Upper lobe of left lung (tissue), 4 donors: ENCODE data around the gene RNF213.

Source experiments
- CTCF ChIP-seq, 6 experiments: fragments of 450-650 bp in 4 of 6; fragments of 200-600 bp in 2 of 6; sonication (generic) in 2 of 6; IDR thresholded peaks; one replicate each; pipeline ENCODE4 v1.5.1; 2016 to 2019; ENCODE audit warnings: antibody characterized with exemption in 6 of 6
- EP300 ChIP-seq, 4 donors: sonication (generic); formaldehyde crosslinking; IDR thresholded peaks; one replicate each; pipeline ENCODE4 v1.5.1; 2017; ENCODE audit warnings: antibody characterized with exemption in 4 of 4, control low read depth in 2 of 4
- POLR2A ChIP-seq, 4 donors: fragments of 450-650 bp; IDR thresholded peaks; one replicate each; pipeline ENCODE4 v1.5.1; 2016 to 2017; ENCODE audit warnings: antibody characterized with exemption in 4 of 4, mild to moderate bottlenecking in 2 of 4

GRCh38 chr17:80295146-80295545, 34.5 kb downstream of the RNF213 start:
- TF ChIP-seq POLR2A (IDR thresholded peaks at IDR 0.05) = no peak
- no peak for TF ChIP-seq CTCF (IDR thresholded peaks at IDR 0.05)
- no peak for TF ChIP-seq EP300 (IDR thresholded peaks at IDR 0.05)
